Neural cell (in vitro differentiated cells): ENCODE measurements around the gene TEKT2. TPM values are rescaled to one million over a fixed set of nuclear protein-coding genes. Genes with fewer than 3 reads are reported as not detected.

Experiments used
- H2AFZ ChIP-seq: fragments of 200-600, 300-800 bp; sonication (generic), shearing (Covaris generic); 2 replicates; pipeline ENCODE4 v1.6.0; 2014; ENCODE audit warnings: low read depth, mild to moderate bottlenecking, antibody characterized with exemption, low read length, moderate library complexity
- H3F3A ChIP-seq: fragments of 200-600 bp; shearing (Covaris generic); 2 replicates; pipeline ENCODE4 v1.6.1; 2016; ENCODE audit warnings: mild to moderate bottlenecking, moderate library complexity, mixed read lengths, antibody characterized with exemption, low read length; ENCODE audit not compliant: insufficient read depth, poor library complexity, severe bottlenecking
- H3K27ac ChIP-seq: fragments of 200-600, 300-800 bp; sonication (generic), shearing (Covaris generic); 2 replicates; pipeline ENCODE4 v1.5.1; 2014; ENCODE audit warnings: mild to moderate bottlenecking, low read length, moderate library complexity
- H3K27me3 ChIP-seq: fragments of 300-800, 200-600 bp; sonication (generic), shearing (Covaris generic); 2 replicates; pipeline ENCODE4 v1.6.0; 2014; ENCODE audit warnings: mild to moderate bottlenecking, low read depth, low read length, moderate library complexity; ENCODE audit not compliant: insufficient read depth
- H3K36me3 ChIP-seq: fragments of 300-800, 200-600 bp; sonication (generic), shearing (Covaris generic); 2 replicates; pipeline ENCODE4 v1.5.1; 2014; ENCODE audit warnings: mild to moderate bottlenecking, antibody characterized with exemption, low read length, moderate library complexity; ENCODE audit not compliant: insufficient read depth
- H3K4me2 ChIP-seq: fragments of 300-800, 200-600 bp; sonication (generic), shearing (Covaris generic); 2 replicates; pipeline ENCODE4 v1.6.0; 2014; ENCODE audit warnings: mild to moderate bottlenecking, low read length
- H3K4me3 ChIP-seq: fragments of 300-800, 200-600 bp; sonication (generic), shearing (Covaris generic); 2 replicates; pipeline ENCODE4 v1.5.1; 2014; ENCODE audit warnings: mild to moderate bottlenecking, low read length, moderate library complexity
- H3K79me2 ChIP-seq: fragments of 200-600 bp; shearing (Covaris generic); replicated peaks from 2 replicates; pipeline ENCODE4 v1.6.0; 2014; ENCODE audit warnings: mild to moderate bottlenecking, low read length, moderate library complexity; ENCODE audit not compliant: insufficient read depth
- H3K9ac ChIP-seq: fragments of 300-800, 200-600 bp; sonication (generic), shearing (Covaris generic); 2 replicates; pipeline ENCODE4 v1.6.1; 2016; ENCODE audit warnings: mild to moderate bottlenecking, low read length, mixed read lengths
- H3K9me2 ChIP-seq: fragments of 200-600 bp; shearing (Covaris generic); 2 replicates; pipeline ENCODE4 v1.6.1; 2016; ENCODE audit warnings: mild to moderate bottlenecking, low read length, mixed read lengths; ENCODE audit not compliant: insufficient read depth
- H3K9me3 ChIP-seq: fragments of 200-600, 300-800 bp; sonication (generic), shearing (Covaris generic); 2 replicates; pipeline ENCODE4 v1.6.1; 2016; ENCODE audit warnings: mild to moderate bottlenecking, mixed run types, low read length, moderate library complexity, mixed read lengths
- H4K20me1 ChIP-seq: fragments of 200-600 bp; shearing (Covaris generic); 2 replicates; pipeline ENCODE4 v1.6.1; 2016; ENCODE audit warnings: mild to moderate bottlenecking, mixed run types; ENCODE audit not compliant: insufficient read depth
- CTCF ChIP-seq: fragments of 450-650 bp; IDR thresholded peaks from 2 replicates; pipeline ENCODE4 v1.5.1; 2014; ENCODE audit warnings: antibody characterized with exemption, mild to moderate bottlenecking, moderate library complexity; ENCODE audit not compliant: poor library complexity, severe bottlenecking
- EP300 ChIP-seq: fragments of 450-650 bp; conservative IDR thresholded peaks from 2 replicates; pipeline ENCODE4 v1.6.1; 2014; ENCODE audit warnings: antibody characterized with exemption, mild to moderate bottlenecking, moderate library complexity; ENCODE audit not compliant: poor library complexity, severe bottlenecking
- EZH2 ChIP-seq: fragments of 200-600, 300-800 bp; shearing (Covaris generic), sonication (generic); IDR thresholded peaks from 2 replicates; pipeline ENCODE4 v1.6.1; 2014; ENCODE audit warnings: antibody characterized with exemption, low read length, borderline replicate concordance, mild to moderate bottlenecking; ENCODE audit not compliant: insufficient read depth, poor library complexity, severe bottlenecking
- MXI1 ChIP-seq: fragments of 450-650 bp; conservative IDR thresholded peaks from 2 replicates; pipeline ENCODE4 v1.6.1; 2014; ENCODE audit warnings: antibody characterized with exemption, mild to moderate bottlenecking; ENCODE audit not compliant: poor library complexity, severe bottlenecking
- POLR2AphosphoS5 ChIP-seq: IDR thresholded peaks from 2 replicates; pipeline ENCODE4 v1.6.1; 2012
- RAD21 ChIP-seq: fragments of 450-650 bp; conservative IDR thresholded peaks from 2 replicates; pipeline ENCODE4 v1.6.1; 2014; ENCODE audit warnings: antibody characterized with exemption, mild to moderate bottlenecking, moderate library complexity
- REST ChIP-seq: IDR thresholded peaks from 2 replicates; pipeline ENCODE4 v1.6.1; 2012; ENCODE audit warnings: borderline replicate concordance
- SMC3 ChIP-seq: fragments of 450-650 bp; conservative IDR thresholded peaks from 2 replicates; pipeline ENCODE4 v1.6.1; 2014; ENCODE audit warnings: antibody characterized with exemption, mild to moderate bottlenecking, moderate library complexity; ENCODE audit not compliant: poor library complexity
- TAF1 ChIP-seq: IDR thresholded peaks from 2 replicates; pipeline ENCODE4 v1.6.1; 2012; ENCODE audit warnings: low read depth
- polyA plus RNA-seq: library from polyadenylated mRNA; depleted of rRNA; stranded (reverse); fragments of >200 nt; gene quantifications from 2 replicates; pipeline ENCODE4 v1.2.3, GENCODE V29; 2014

TEKT2 gene
- polyA plus RNA-seq, 1 donor from 2014 or later = 32.1 TPM

GRCh38 chr1:36098650-36099365 lies 14.9 kb downstream of the TEKT2 start:
- H3F3A ChIP-seq = no peaks in the 10 kb centered on the region
- no peaks in the 10 kb centered on the region for H4K20me1 ChIP-seq
- H3K79me2 ChIP-seq = no peaks in the 10 kb centered on the region
- no peaks in the 10 kb centered on the region for H3K9me3 ChIP-seq
- H3K9ac ChIP-seq = no peak overlapping the region
- no peaks in the 10 kb centered on the region for H3K27me3 ChIP-seq
- H3K27ac ChIP-seq = no peak overlapping the region
- no peaks in the 10 kb centered on the region for H3K9me2 ChIP-seq
- H3K4me2 ChIP-seq = no peak overlapping the region
- no peaks in the 10 kb centered on the region for H3K36me3 ChIP-seq
- no peak overlapping the region for H3K4me3 ChIP-seq
- H2AFZ ChIP-seq = no peak overlapping the region
- TF ChIP-seq CTCF = no peak
- TF ChIP-seq EZH2 = no peak

GRCh38 chr1:36099681-36100341 lies 15.9 kb downstream of the TEKT2 start:
- H3K9me2 ChIP-seq = no peaks in the 10 kb centered on the region
- no peak overlapping the region for H3K4me3 ChIP-seq
- TF ChIP-seq REST = peak; percentile 78
- no peak for TF ChIP-seq TAF1
- no peak for TF ChIP-seq MXI1
- TF ChIP-seq EP300 = no peak
- TF ChIP-seq EZH2 = no peak
- TF ChIP-seq POLR2AphosphoS5 = no peak
- TF ChIP-seq CTCF = peak; percentile 97
- TF ChIP-seq RAD21 = peak; percentile 97
- TF ChIP-seq SMC3 = peak; percentile 97
- H3K9me3 ChIP-seq = no peaks in the 10 kb centered on the region
- no peaks in the 10 kb centered on the region for H3K79me2 ChIP-seq
- H2AFZ ChIP-seq = no peak overlapping the region
- no peak overlapping the region for H3K9ac ChIP-seq
- no peaks in the 10 kb centered on the region for H3K27me3 ChIP-seq
- no peak overlapping the region for H3K27ac ChIP-seq
- H3F3A ChIP-seq = no peaks in the 10 kb centered on the region
- H4K20me1 ChIP-seq = no peaks in the 10 kb centered on the region
- H3K4me2 ChIP-seq = no peak overlapping the region
- H3K36me3 ChIP-seq = no peaks in the 10 kb centered on the region
